ENCODE measurements around the gene KCNQ4.

KCNQ4 gene

GRCh38 chr1:40788561-40789341, 5.2 kb downstream of the KCNQ4 start:
- no peak for TF ChIP-seq CTCF (IDR thresholded peaks at IDR 0.05)

DNA sequence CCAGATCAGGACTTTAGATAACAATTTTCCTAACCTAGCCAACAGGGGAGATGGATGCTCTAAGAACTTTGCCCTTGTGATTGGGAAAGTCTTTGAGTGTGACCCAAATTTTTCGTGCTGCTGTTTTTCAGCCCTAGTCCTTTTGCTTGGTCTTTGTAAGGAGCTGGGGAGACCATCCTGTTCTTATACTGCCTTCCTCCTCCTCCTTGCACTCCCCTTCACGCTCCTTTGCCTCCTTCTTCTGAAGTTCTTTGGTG, 5.7 kb downstream of the KCNQ4 start:
- TF ChIP-seq CTCF (IDR thresholded peaks at IDR 0.05): no peak

DNA sequence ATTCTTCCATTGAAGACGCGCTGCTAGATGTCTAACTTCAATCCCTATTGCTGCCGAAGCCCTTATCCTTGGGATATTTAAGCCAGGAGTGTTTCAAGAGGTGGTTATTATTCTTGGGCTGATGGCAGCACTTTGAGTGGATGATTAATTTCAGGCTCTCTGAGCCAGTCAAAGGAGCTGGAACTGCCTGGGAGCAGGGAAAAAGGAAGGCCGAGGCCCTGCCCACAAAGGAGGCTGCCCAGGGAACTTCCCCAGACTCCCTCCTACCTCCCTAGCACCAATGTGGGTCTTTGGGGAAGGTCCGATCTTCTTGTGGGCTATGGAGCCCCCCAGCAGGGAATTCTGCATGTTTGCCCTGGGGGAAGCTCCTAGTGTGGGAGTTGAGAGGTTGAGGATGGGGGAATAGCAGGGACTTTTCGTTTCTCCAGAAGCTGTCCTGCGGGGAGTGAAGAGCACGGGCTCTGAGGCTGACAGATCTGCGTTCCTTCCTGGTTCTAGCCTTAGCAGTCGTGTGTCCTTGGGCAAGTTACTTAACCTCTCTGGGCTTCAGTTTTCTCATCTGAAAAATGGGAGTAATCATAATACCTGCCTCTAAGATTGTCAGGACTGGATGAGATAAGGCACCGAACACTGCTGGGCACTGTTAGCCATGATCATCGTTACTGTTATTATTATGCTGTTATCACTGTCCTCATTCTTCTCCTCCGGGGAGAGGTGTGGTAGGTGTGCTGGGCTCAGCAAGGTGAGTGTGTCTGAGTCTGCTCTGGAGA, 6.3 kb downstream of the KCNQ4 start:
- no peak for TF ChIP-seq CTCF (IDR thresholded peaks at IDR 0.05)

GRCh38 chr1:40792036-40792435, 8.4 kb downstream of the KCNQ4 start:
- TF ChIP-seq CTCF (IDR thresholded peaks at IDR 0.05): no peak

DNA sequence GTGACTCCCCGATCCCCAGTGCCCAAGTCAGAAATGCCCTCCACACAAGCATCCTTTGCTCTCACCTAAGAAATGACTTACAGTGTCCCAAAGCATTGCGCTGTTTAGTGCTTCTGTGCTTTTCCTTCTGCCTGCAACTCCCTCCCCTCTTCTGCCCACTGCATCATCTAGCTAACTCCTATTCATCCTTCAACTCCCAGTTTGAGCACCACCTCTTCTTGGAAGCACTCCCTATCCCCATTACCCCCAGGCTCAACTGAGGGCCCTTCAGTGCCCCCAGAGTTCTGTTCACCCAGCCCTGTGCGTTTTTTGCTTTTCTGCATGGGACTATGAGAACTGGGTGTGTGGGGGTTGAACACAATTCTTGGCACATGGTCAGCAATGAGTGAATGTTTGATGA, 10.0 kb downstream of the KCNQ4 start:
- no peak for TF ChIP-seq CTCF (IDR thresholded peaks at IDR 0.05)

DNA sequence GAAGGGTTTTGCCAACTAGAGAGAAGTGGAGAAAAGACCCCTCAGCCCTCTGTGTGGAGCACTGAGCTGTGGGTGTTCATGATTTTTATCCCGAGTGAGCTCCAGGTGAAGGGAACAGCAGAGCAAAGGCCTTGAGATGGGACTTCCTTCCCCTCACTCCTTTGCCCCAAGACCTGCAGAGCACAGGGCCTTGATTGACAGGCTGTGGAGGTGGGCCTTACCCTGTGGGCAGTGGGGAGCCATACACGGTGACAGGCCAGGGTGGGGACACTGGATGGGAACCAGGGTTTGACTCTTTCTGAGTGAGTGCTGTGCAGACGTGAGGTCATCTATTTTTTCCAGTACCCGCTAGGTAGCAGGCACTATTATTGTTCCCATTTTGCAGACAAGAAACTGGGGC, 10.5 kb downstream of the KCNQ4 start:
- TF ChIP-seq CTCF (IDR thresholded peaks at IDR 0.05): no peak

DNA sequence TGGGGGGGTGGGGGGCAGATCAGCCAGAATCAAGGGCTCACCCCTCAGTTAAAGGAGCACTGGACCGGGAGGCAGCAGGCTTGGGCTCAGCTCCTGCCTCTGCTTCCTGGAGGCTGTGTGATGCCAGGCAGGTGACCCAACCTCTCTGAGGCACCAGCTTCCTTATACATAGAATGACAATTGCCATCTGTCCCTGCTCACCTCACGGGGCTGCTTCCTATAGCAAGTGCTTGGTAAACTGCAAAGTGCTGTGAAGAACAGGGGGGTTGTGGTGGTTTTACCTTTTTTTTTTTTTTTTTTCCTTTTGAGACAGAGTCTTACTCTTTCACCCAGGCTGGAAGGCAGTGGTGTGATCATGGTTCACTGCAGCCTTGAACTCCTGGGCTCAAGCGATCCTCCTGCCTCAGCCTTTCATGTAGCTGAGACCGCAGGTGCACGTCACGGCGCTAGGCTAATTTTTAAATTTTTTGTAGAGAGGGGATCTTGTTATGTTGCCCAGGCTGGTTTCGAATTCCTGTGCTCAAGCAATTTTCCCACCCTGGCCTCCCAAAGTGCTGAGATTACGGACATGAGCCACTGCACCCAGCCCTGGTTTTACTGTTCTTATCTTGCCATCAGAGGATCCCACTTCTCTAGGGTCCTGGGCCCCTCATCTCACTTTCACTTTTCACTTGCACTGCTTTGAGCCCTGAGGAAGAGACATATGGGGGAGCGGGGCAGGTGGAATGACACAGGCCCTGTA, 11.6 kb downstream of the KCNQ4 start:
- TF ChIP-seq CTCF (IDR thresholded peaks at IDR 0.05): no peak

Data from LNCAP (cell line).